Muscle layer of colon (tissue), 2 donors: ENCODE measurements around the gene GPR33.
A peak's percentile ranks its signal among the peaks of the same experiment; 100 is the strongest.
"Not testable (repeated sequence)": the region's sequence is repeated elsewhere in the genome, so short reads cannot be mapped to it uniquely, and the experiment has no call there.

Experiments
- H3K27ac ChIP-seq: one replicate; pipeline ENCODE4 v1.7.0; 2013; ENCODE audit warnings: low read depth, mild to moderate bottlenecking, low read length, moderate library complexity
- H3K27me3 ChIP-seq, 2 donors: one replicate each; pipeline ENCODE4 v1.7.0; 2013; ENCODE audit warnings: low read length in 2 of 2, mild to moderate bottlenecking in 2 of 2; ENCODE audit not compliant: insufficient read depth in 2 of 2, control insufficient read depth in 1 of 2
- H3K36me3 ChIP-seq: one replicate; pipeline ENCODE4 v1.7.0; 2013; ENCODE audit warnings: mild to moderate bottlenecking, low read length; ENCODE audit not compliant: insufficient read depth
- H3K4me1 ChIP-seq: one replicate; pipeline ENCODE4 v1.7.0; 2013; ENCODE audit warnings: mild to moderate bottlenecking, low read length; ENCODE audit not compliant: insufficient read depth
- H3K4me3 ChIP-seq, 2 donors: one replicate each; pipeline ENCODE4 v1.7.0; 2013; ENCODE audit warnings: low read length in 2 of 2, low read depth in 1 of 2, mild to moderate bottlenecking in 1 of 2, moderate library complexity in 1 of 2
- H3K9ac ChIP-seq: one replicate; pipeline ENCODE4 v1.7.0; 2013; ENCODE audit warnings: low read length
- H3K9me3 ChIP-seq: one replicate; pipeline ENCODE4 v1.7.0; 2013; ENCODE audit warnings: mild to moderate bottlenecking, low read length
- donor health status: abdominal sarcoma.
- donor health status: Adenocarcinoma of cecum.

The GPR33 gene

GRCh38 chr14:31457665-31458659 lies 29.9 kb downstream of the GPR33 start:
- H3K27ac ChIP-seq, result peak overlapping the region; percentile 36
- H3K4me3 ChIP-seq, result peak overlapping the region; percentile 28 to 99
- H3K4me1 ChIP-seq, result peaks cover 8% of the 10 kb centered on the region
- no peak overlapping the region for H3K9ac ChIP-seq
- peaks cover 1% of the 10 kb centered on the region for H3K36me3 ChIP-seq
- no peaks in the 10 kb centered on the region for H3K9me3 ChIP-seq
- H3K27me3 ChIP-seq, result no peaks in the 10 kb centered on the region

GRCh38 chr14:31456841-31457664 lies 30.8 kb downstream of the GPR33 start, which contains the start of gene DTD2:
TSS of gene DTD2 (minus strand) at chr14:31457506. CDS start at chr14:31457393, 113 bp downstream.
- H3K4me3 ChIP-seq, result peak within 1 kb of the TSS; percentile 28 to 99
- peaks cover 8% of the 10 kb centered on the region for H3K4me1 ChIP-seq
- no peaks in the 10 kb centered on the region for H3K9me3 ChIP-seq

GRCh38 chr14:31449971-31450610 lies 37.7 kb downstream of the GPR33 start:
- Histone ChIP-seq H3K9me3 (no peaks in the 10 kb centered on the region), H3K9ac (no peak overlapping the region), H3K4me1 (peaks cover 5% of the 10 kb centered on the region), H3K27ac (no peak overlapping the region), H3K27me3 (no peaks in the 10 kb centered on the region), H3K36me3 (peaks cover 17% of the 10 kb centered on the region), H3K4me3 (no peak overlapping the region)

More at GRCh38 chr14:31456841-31457664, 30.8 kb downstream of the GPR33 start, which contains the start of gene DTD2:
- Histone ChIP-seq H3K36me3 (peaks cover 9% of the 10 kb centered on the region), H3K27me3 (no peaks in the 10 kb centered on the region), H3K27ac (peak within 1 kb of the TSS; percentile 69), H3K9ac (peak within 1 kb of the TSS; percentile 89)

DNA sequence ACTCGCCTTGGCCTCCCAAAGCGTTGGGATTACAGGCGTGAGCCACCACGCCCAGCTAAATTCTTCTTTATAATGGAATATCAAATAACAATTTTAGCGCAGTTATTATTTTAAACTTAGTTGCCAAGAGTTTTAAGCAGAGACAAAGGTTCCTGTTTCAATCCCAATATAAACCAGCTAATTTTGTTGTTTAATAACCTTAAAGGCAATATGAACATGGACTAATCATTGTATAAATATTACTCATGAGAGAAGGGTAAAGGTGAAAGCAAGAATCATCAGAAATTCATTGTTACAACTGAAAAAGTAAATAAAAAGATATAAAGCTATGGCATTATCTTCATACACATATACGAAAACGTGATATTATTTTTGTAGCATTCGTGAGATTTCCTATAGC lies 38.7 kb downstream of the GPR33 start:
- Histone ChIP-seq H3K9me3 (no peaks in the 10 kb centered on the region), H3K27me3 (no peaks in the 10 kb centered on the region), H3K9ac (no peak overlapping the region), H3K4me3 (no peak overlapping the region), H3K4me1 (peaks cover 3% of the 10 kb centered on the region), H3K36me3 (peaks cover 17% of the 10 kb centered on the region), H3K27ac (no peak overlapping the region)

GRCh38 chr14:31445703-31446102 lies 42.1 kb downstream of the GPR33 start:
- Histone ChIP-seq H3K9me3 (no peaks in the 10 kb centered on the region), H3K4me1 (no peaks in the 10 kb centered on the region)

DNA sequence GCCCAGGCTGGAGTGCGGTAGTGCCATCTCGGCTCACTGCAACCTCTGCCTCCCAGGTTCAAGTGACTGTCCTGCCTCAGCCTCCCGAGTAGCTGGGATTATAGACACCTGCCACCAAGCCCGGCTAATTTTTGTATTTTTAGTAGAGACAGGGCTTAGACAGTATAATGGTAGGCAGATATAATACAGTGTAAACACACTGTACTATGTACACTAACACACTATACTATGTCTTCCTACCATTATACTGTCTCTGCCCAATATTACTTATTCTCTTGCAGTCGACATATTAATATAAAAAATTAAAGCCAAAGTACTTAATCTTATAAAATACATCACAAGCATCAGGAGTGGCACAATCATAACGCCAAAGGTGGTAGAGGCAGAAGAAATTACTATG lies 45.6 kb downstream of the GPR33 start:
- Histone ChIP-seq H3K27me3 (no peaks in the 10 kb centered on the region), H3K4me3 (no peak overlapping the region), H3K4me1 (no peaks in the 10 kb centered on the region), H3K27ac (no peak overlapping the region), H3K9ac (no peak overlapping the region), H3K36me3 (peaks cover 5% of the 10 kb centered on the region), H3K9me3 (no peaks in the 10 kb centered on the region)

More at GRCh38 chr14:31445703-31446102, 42.1 kb downstream of the GPR33 start:
- Histone ChIP-seq H3K27me3 (no peaks in the 10 kb centered on the region), H3K27ac (no peak overlapping the region), H3K36me3 (peaks cover 5% of the 10 kb centered on the region), H3K4me3 (no peak overlapping the region), H3K9ac (no peak overlapping the region)

DNA sequence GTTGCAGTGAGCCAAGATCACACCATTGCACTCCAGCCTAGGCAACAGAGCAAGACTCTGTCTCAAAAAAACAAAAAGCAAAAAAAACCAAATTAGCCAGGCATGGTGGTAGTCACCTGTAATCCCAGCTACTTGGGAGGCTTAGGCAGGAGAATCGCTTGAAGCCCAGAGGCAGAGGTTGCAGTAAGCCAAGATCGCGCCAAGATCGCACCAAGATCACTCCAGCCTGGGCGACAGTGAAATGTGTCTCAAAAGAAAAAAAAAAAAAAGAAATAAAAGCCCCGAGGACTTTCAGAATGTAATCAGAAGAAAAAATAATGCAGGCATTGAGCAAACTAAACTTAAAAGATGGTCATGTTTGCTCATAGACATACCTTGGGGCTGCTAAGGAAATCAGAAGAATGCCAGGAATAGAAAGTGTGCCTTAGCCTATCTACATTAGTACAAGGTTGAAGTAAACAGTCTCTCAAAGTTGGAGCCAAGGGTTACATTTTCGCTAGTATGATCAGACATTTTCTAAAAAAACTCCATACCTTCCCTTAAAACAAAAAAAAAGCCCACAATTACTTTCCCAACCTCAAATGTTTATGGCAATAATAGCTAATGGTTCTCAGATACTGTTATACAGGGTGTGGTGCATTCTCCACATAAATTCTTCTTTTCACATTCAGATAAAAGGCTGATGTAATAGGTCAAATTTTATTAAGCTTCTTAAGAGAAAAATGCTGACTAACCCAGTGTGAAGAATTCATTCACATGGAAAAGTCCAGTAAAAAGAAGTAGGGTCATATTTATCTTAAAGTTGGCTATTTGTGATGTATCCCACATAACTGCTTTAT lies 46.3 kb downstream of the GPR33 start:
- H3K4me3 ChIP-seq, result no peak overlapping the region
- no peak overlapping the region for H3K9ac ChIP-seq
- peaks cover 3% of the 10 kb centered on the region for H3K36me3 ChIP-seq
- H3K4me1 ChIP-seq, result no peaks in the 10 kb centered on the region
- no peaks in the 10 kb centered on the region for H3K9me3 ChIP-seq
- no peaks in the 10 kb centered on the region for H3K27me3 ChIP-seq
- H3K27ac ChIP-seq, result no peak overlapping the region

DNA sequence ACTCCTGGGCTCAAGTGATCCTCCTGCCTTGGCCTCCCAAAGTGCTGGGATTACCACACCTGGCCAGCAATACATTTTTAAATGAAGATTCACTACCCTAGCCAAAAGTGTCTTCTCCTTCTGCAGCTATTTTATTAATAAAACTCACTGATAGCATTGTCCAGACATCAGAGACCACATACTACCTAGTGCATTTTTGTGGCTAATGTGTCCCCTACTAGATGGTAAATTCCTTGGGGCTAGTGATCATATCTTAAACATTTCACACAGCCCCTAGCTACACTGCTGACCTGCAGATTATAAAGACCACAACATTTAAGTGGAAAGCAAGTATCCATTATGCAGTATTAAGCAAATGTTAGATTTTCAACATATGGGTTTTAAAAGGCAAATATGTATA lies 47.6 kb downstream of the GPR33 start:
- no peak overlapping the region for H3K4me3 ChIP-seq
- no peaks in the 10 kb centered on the region for H3K9me3 ChIP-seq
- H3K4me1 ChIP-seq, result no peaks in the 10 kb centered on the region
- no peaks in the 10 kb centered on the region for H3K27me3 ChIP-seq
- no peaks in the 10 kb centered on the region for H3K36me3 ChIP-seq
- no peak overlapping the region for H3K9ac ChIP-seq
- no peak overlapping the region for H3K27ac ChIP-seq

- Histone ChIP-seq H3K27ac (no peak overlapping the region), H3K4me1 (no peaks in the 10 kb centered on the region), H3K9ac (no peak overlapping the region), H3K27me3 (no peaks in the 10 kb centered on the region), H3K36me3 (no peaks in the 10 kb centered on the region), H3K4me3 (no peak overlapping the region), H3K9me3 (no peaks in the 10 kb centered on the region)
Observed at GRCh38 chr14:31439561-31439960, 48.3 kb downstream of the GPR33 start.

DNA sequence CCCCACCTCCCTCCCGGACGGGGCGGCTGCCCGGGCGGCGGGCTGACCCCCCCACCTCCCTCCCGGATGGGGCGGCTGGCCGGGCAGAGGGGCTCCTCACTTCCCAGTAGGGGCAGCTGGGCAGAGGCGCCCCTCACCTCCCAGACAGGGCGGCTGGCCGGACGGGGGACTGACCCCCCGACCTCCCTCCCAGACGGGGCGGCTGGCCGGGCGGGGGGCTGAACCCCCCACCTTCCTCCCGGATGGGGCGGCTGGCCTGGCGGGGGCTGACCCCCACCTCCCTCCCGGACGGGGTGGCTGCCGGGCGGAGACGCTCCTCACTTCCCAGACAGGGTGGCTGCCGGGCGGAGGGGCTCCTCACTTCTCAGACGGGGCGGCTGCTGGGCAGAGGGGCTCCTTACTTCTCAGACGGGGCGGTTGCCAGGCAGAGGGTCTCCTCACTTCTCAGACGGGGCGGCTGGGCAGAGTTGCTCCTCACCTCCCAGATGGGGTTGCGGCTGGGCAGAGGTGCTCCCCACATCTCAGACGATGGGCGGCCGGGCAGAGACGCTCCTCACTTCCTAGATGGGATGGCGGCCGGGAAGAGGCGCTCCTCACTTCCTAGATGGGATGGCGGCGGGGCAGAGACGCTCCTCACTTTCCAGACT lies 50.7 kb downstream of the GPR33 start:
- not testable (repeated sequence) for H3K9me3 ChIP-seq, H3K27me3 ChIP-seq, H3K9ac ChIP-seq, H3K4me1 ChIP-seq, H3K4me3 ChIP-seq, H3K27ac ChIP-seq, H3K36me3 ChIP-seq
